Psoas muscle (tissue), 8 donors: ENCODE measurements around the gene STK38. TPM values are rescaled to one million over a fixed set of nuclear protein-coding genes. Genes with fewer than 3 reads are reported as not detected.

Experiments
- ATAC-seq, 4 donors: fragments of 200-7000 bp; cut with Tn5 transposase; one replicate each; pipeline ENCODE4 v1.9.1; 2020; ENCODE audit warnings: moderate library complexity in 3 of 4, mild to moderate bottlenecking in 2 of 4
- DNase-seq, 2 donors: peaks; one replicate each; pipeline ENCODE4 v3.0.0-alpha.2; 2020
- H3K27ac ChIP-seq: fragments of 200-600 bp; one replicate; pipeline ENCODE4 v1.8.0; 2022
- H3K27me3 ChIP-seq, 3 donors: fragments of 200-600 bp in 1 of 3; one replicate each; pipeline versions ENCODE4 v1.6.1 to v1.8.0; 2013 to 2022; ENCODE audit warnings: low read length in 2 of 3, mild to moderate bottlenecking in 2 of 3, moderate library complexity in 1 of 3; ENCODE audit not compliant: insufficient read depth in 3 of 3
- H3K36me3 ChIP-seq, 2 donors: fragments of 200-600 bp in 1 of 2; one replicate each; pipeline versions ENCODE4 v1.6.1 to v1.8.0; 2013 to 2022; ENCODE audit warnings: low read depth in 1 of 2, mild to moderate bottlenecking in 1 of 2, moderate library complexity in 1 of 2; ENCODE audit not compliant: insufficient read depth in 1 of 2
- H3K4me1 ChIP-seq: fragments of 200-600 bp; one replicate; pipeline ENCODE4 v1.8.0; 2022
- H3K4me3 ChIP-seq: fragments of 200-600 bp; one replicate; pipeline ENCODE4 v1.8.0; 2022; ENCODE audit warnings: mild to moderate bottlenecking
- H3K9me3 ChIP-seq: fragments of 200-600 bp; one replicate; pipeline ENCODE4 v1.8.0; 2022
- WGBS, 3 donors: extraction: QIAGEN DNeasy Blood & Tissue Kit; methylation state at CpG; one replicate each; pipeline versions ENCODE4 v1.1.6 to v1.1.7; 2013; 5-methylcytosine and 5-hydroxymethylcytosine counted together
- intact Hi-C, 2 donors: fragments of 100-400 bp; cut with DNase I; formaldehyde crosslinking; loops; one replicate each; pipeline versions ENCODE4 v1.11.0 to v1.14.2; 2022
- polyA plus RNA-seq, 3 donors: library from polyadenylated mRNA; stranded (reverse); fragments of 200-250 nt; gene quantifications; one replicate each; pipeline ENCODE4 v1.2.3, GENCODE V29; 2013
- total RNA-seq, 4 donors: library from RNA; stranded (reverse); fragmentation: NEBNext Ultra II Directional in 2 of 4; extraction: Animal tissue kit (Norgen Biotek cat#: 25700) in 2 of 4; gene quantifications; one replicate each; pipeline versions ENCODE4 v1.2.1 to v1.2.4, GENCODE V29; 2021 to 2023
- TF ChIP-seq, protein P1 (sequence below): fragments of 200-600 bp; IDR thresholded peaks from one replicate; pipeline ENCODE4 v1.8.0; 2022; ENCODE audit warnings: antibody characterized with exemption
- donor health status: healthy with polysubstance abuse.
- donor health status: DM: no; HTN: no; CAD: no; lungs with moderate emphysema.
- donor health status: Bipolar disorder and iron deficiency.
- donor health status: healthy.
- donor health status: DM: yes; HTN: yes; CAD: no.
- donor health status: DM: no; HTN: no; CAD: no.
- donor health status: DM: no; HTN: no; CAD: no.
- donor health status: DM: yes; HTN: yes; CAD: no.

Gene STK38
- total and polyA plus RNA-seq, 7 donors = 7.7 to 18.9 (median 11.7) TPM

- Histone ChIP-seq H3K9me3 (no peaks in the 10 kb centered on the region), H3K27me3 (no peaks in the 10 kb centered on the region), H3K4me1 (peaks cover 15% of the 10 kb centered on the region), H3K36me3 (no peaks in the 10 kb centered on the region), H3K27ac (no peak overlapping the region), H3K4me3 (no peak overlapping the region)
- DNase-seq (no peak), ATAC-seq (no peak)
- WGBS, 3 donors = 91 to 95% (median 94%) methylated on average over 2 of the region's 2 CpGs
- TF ChIP-seq, protein P1, sequence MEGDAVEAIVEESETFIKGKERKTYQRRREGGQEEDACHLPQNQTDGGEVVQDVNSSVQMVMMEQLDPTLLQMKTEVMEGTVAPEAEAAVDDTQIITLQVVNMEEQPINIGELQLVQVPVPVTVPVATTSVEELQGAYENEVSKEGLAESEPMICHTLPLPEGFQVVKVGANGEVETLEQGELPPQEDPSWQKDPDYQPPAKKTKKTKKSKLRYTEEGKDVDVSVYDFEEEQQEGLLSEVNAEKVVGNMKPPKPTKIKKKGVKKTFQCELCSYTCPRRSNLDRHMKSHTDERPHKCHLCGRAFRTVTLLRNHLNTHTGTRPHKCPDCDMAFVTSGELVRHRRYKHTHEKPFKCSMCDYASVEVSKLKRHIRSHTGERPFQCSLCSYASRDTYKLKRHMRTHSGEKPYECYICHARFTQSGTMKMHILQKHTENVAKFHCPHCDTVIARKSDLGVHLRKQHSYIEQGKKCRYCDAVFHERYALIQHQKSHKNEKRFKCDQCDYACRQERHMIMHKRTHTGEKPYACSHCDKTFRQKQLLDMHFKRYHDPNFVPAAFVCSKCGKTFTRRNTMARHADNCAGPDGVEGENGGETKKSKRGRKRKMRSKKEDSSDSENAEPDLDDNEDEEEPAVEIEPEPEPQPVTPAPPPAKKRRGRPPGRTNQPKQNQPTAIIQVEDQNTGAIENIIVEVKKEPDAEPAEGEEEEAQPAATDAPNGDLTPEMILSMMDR = no peak
- intact Hi-C loops = loop anchor here (5.0 to 10.0 kb wide), 2 partner anchors 106 to 124 kb away; partner anchors contain the start of genes KCTD20 (in 1 of the 2) and PXT1 (in 1 of the 2)
Observed at GRCh38 chr6:36548401-36548743, 1.1 kb upstream of the STK38 start.

DNA sequence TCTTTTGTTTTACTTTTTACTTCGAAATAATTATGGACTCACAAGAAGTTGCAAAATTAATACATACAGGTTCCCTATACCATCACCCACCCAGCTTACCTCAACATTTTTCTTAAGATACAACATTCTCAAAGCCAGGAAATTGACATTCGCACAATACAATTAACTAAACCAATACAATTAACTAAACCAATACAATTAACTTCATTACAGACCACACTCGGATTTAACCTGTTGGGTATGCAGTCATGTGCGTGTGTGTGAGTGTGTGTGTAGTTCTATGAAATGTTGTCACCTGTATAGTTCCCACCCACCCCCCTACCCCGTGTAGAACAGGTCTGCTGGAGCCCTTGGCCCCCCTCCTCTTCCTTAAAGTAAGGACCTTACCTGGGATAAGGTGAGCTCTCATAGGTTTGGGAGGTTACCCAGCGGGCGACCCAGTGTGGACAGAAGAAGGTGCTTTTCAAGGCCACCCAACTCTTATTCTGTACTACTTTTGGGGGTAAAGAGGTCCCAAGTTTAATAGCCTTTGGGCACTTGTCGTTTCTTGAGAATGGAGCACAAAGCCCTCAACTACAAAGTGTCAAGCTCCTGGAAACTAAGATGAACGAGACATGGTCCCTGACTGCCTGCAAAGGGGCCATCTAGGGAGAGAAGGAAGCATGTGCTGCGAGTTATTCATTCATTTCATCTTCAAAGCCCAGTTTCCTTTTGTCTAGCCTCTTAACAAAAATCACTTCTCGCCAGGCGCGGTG lies 544 bp upstream of the STK38 start:
- 66 to 68% (median 67%) methylated on average over 13 of the region's 13 CpGs for WGBS, 3 donors
- Histone ChIP-seq H3K27me3 (no peaks in the 10 kb centered on the region), H3K4me1 (peaks cover 15% of the 10 kb centered on the region), H3K9me3 (no peaks in the 10 kb centered on the region), H3K4me3 (peak overlapping the region; percentile 99), H3K27ac (peak overlapping the region; percentile 94), H3K36me3 (no peaks in the 10 kb centered on the region)
- DNase-seq = no peak
- TF ChIP-seq, protein P1 = no peak
- intact Hi-C loops = loop anchor here (5.0 to 10.0 kb wide), 2 partner anchors 106 to 123 kb away; partner anchors contain the start of genes KCTD20 (in 1 of the 2) and PXT1 (in 1 of the 2)
- ATAC-seq = no peak

DNA sequence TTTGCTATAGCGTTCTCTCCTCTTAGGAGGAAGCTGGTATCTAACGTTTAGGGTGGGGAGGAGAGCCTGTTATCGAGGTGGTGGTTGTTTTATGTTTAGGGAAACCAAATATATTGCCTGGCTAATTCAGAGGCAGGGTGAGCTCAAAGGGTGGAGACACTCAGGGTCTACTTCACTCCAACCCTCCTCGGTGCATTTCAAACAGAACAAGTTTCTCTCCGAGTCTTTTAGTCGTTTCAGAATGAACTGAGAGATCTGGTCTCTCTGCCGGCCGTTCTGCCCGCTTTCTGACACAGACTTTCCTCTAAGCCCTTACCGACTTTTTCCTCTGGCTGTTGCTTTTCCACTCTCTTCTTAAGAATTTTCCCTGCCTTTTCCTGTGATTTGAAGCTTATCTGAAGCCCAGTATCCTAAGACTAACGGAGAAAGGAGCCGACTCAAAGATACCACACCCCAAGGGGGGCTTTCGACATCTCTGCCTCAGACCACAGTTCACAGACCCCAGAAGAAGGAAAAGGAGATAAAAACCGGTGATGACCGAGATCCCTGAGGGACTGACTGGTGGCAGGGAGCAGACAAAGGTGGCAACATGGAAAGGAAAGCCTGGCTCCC lies 865 bp downstream of the STK38 start:
- Histone ChIP-seq H3K36me3 (no peaks in the 10 kb centered on the region), H3K27me3 (no peaks in the 10 kb centered on the region), H3K4me1 (peaks cover 20% of the 10 kb centered on the region), H3K4me3 (peak overlapping the region; percentile 99), H3K9me3 (no peaks in the 10 kb centered on the region), H3K27ac (peak overlapping the region; percentile 94)
- DNase-seq = no peak
- intact Hi-C loops = loop anchor here (5.0 to 10.0 kb wide), 2 partner anchors 104 to 122 kb away; partner anchors contain the start of genes KCTD20 (in 1 of the 2) and PXT1 (in 1 of the 2)
- 2 to 4% (median 4%) methylated on average over 15 of the region's 15 CpGs for WGBS, 3 donors
- peak in 2 of 4 donors; percentile 19 to 42 for ATAC-seq
- TF ChIP-seq, protein P1 = no peak

GRCh38 chr6:36545767-36546307 lies 1.4 kb downstream of the STK38 start:
- Histone ChIP-seq H3K9me3 (no peaks in the 10 kb centered on the region), H3K4me1 (peaks cover 20% of the 10 kb centered on the region), H3K4me3 (peak overlapping the region; percentile 99), H3K36me3 (peaks cover 0 to 3% of the 10 kb centered on the region in 2 donors), H3K27me3 (no peaks in the 10 kb centered on the region), H3K27ac (peak overlapping the region; percentile 94)
- no peak for ATAC-seq
- intact Hi-C loops = loop anchor here (5.0 to 10.0 kb wide), 2 partner anchors 104 to 121 kb away; partner anchors contain the start of genes KCTD20 (in 1 of the 2) and PXT1 (in 1 of the 2)
- TF ChIP-seq, protein P1 = no peak
- 36 to 48% (median 44%) methylated on average over 3 of the region's 3 CpGs for WGBS, 3 donors
- DNase-seq = no peak
